ENCODE measurements around the gene FGF16. TPM values are rescaled to one million over a fixed set of nuclear protein-coding genes. Genes with fewer than 3 reads are reported as not detected.
"Not testable (repeated sequence)": the region's sequence is repeated elsewhere in the genome, so short reads cannot be mapped to it uniquely, and the experiment has no call there.

The FGF16 gene
- total and polyA plus RNA-seq, 7 donors = 0.03 to 0.71 TPM; not detected in 5

GRCh38 chrX:77493677-77494553 is 46.7 kb downstream of the FGF16 start:
- Histone ChIP-seq H3K4me1 (no peaks in the 10 kb centered on the region), H3K9me3 (no peaks in the 10 kb centered on the region), H3K27ac (no peak overlapping the region), H3K4me3 (no peak overlapping the region), H3K36me3 (no peaks in the 10 kb centered on the region), H3K27me3 (no peaks in the 10 kb centered on the region)
- intact Hi-C loops (cut with DNase I) = no loop called here
- 78 to 80% methylated on average over 20 of the region's 20 CpGs for WGBS, 2 donors
- DNase-seq = no peak
- TF ChIP-seq CTCF (IDR thresholded peaks at IDR 0.05) (no peak), POLR2AphosphoS5 (IDR thresholded peaks at IDR 0.05) (no peak), POLR2A (IDR thresholded peaks at IDR 0.05) (no peak), EP300 (IDR thresholded peaks at IDR 0.05) (no peak)

DNA sequence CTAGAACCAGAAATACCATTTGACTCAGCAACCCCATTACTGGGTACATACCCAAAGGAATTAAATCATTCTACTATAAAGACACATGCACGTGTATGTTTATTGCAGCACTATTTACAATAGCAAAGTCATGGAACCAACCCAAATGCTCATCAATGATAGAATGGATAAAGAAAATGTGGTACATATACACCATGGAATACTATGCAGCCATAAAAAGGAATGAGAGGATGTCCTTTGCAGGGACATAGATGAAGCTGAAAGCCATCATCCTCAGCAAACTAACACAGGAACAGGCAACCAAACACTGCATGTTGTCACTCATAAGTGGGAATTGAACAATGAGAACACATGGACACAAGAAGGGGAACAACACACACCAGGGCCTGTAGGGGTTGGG is 53.0 kb downstream of the FGF16 start:
- H3K27me3 ChIP-seq; DNase-seq; H3K9me3 ChIP-seq; H3K27ac ChIP-seq; H3K36me3 ChIP-seq; intact Hi-C loops (cut with DNase I); H3K4me3 ChIP-seq; H3K4me1 ChIP-seq: not testable (repeated sequence)
- 20 to 76% methylated on average over 1 of the region's 1 CpG for WGBS, 2 donors

GRCh38 chrX:77502951-77503525 is 55.8 kb downstream of the FGF16 start:
- no peak for TF ChIP-seq POLR2AphosphoS5 (IDR thresholded peaks at IDR 0.05)
- TF ChIP-seq POLR2A (IDR thresholded peaks at IDR 0.05) = no peak
- TF ChIP-seq EP300 (IDR thresholded peaks at IDR 0.05) = no peak
- TF ChIP-seq CTCF (IDR thresholded peaks at IDR 0.05) = no peak
- Histone ChIP-seq H3K27me3 (no peaks in the 10 kb centered on the region), H3K9me3 (no peaks in the 10 kb centered on the region), H3K4me1 (peaks cover 0 to 2% (median 0%) of the 10 kb centered on the region in 4 donors), H3K4me3 (no peak overlapping the region), H3K36me3 (peaks cover 0 to 7% (median 0%) of the 10 kb centered on the region in 4 donors), H3K27ac (no peak overlapping the region)
- WGBS, 2 donors = 17 to 53% methylated on average over 2 of the region's 2 CpGs
- no peak for DNase-seq
- intact Hi-C loops (cut with DNase I) = no loop called here

DNA sequence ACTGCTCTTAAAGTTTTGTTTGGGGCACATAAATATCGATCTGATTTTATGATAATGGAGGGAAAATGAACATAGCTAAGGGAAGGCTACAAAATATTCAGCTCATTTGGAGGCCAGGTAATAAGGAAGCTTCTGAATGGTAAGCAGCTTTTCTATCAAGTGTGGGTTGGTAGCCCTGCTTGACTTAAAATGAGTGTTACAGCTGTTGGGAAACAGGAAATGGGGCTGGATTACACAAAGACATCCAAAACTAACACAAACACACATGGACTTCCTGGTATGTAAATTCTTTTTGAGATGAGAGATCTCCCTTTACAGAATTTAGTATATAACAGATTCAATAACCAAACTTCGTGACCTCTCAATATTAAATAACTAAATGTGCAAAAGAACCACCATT is 58.0 kb downstream of the FGF16 start:
- WGBS, 2 donors = 73 to 81% methylated on average over 2 of the region's 2 CpGs
- intact Hi-C loops (cut with DNase I) = no loop called here

More for the DNA sequence above, 58.0 kb downstream of the FGF16 start:
- no peak for TF ChIP-seq EP300 (IDR thresholded peaks at IDR 0.05)
- no peak for TF ChIP-seq POLR2A (IDR thresholded peaks at IDR 0.05)
- TF ChIP-seq POLR2AphosphoS5 (IDR thresholded peaks at IDR 0.05) = no peak
- TF ChIP-seq CTCF (IDR thresholded peaks at IDR 0.05) = no peak
- Histone ChIP-seq H3K27me3 (no peaks in the 10 kb centered on the region), H3K4me1 (peaks cover 0 to 2% (median 0%) of the 10 kb centered on the region in 4 donors), H3K36me3 (peaks cover 0 to 25% (median 0%) of the 10 kb centered on the region in 4 donors), H3K9me3 (no peaks in the 10 kb centered on the region), H3K4me3 (no peak overlapping the region), H3K27ac (no peak overlapping the region)
- no peak for DNase-seq

Measured in sigmoid colon (tissue), 7 donors.